SU-DHL-6 (cell line): Measurements from ENCODE around the gene BCL2L14.
"Not testable (repeated sequence)": the region's sequence is repeated elsewhere in the genome, so short reads cannot be mapped to it uniquely, and the experiment has no call there.

ENCODE experiments used
- H2AFZ ChIP-seq: fragments of 200-600 bp; sonication (generic); 2 replicates; pipeline ENCODE4 v1.6.1; 2014; ENCODE audit warnings: low read depth, mild to moderate bottlenecking, moderate library complexity, mixed read lengths, antibody characterized with exemption, low read length; ENCODE audit not compliant: severe bottlenecking
- H3F3A ChIP-seq: fragments of 200-600 bp; shearing (Covaris generic); 2 replicates; pipeline ENCODE4 v1.6.0; 2016; ENCODE audit warnings: antibody characterized with exemption, mild to moderate bottlenecking; ENCODE audit not compliant: insufficient read depth
- H3K27ac ChIP-seq: fragments of 200-600 bp; sonication (generic); 2 replicates; pipeline ENCODE4 v1.5.1; 2016; ENCODE audit warnings: low read depth, mild to moderate bottlenecking, low read length, moderate library complexity, mixed read lengths
- H3K27me3 ChIP-seq: fragments of 200-600 bp; sonication (generic), shearing (Covaris generic); 2 replicates; pipeline ENCODE4 v1.6.0; 2014; ENCODE audit warnings: mild to moderate bottlenecking, low read length
- H3K36me3 ChIP-seq: fragments of 200-600 bp; sonication (generic); 2 replicates; pipeline ENCODE4 v1.6.1; 2014; ENCODE audit warnings: mild to moderate bottlenecking, low read length, mixed read lengths
- H3K4me2 ChIP-seq: fragments of 300-600, 200-600 bp; shearing (Covaris generic), sonication (generic); 2 replicates; pipeline ENCODE4 v1.6.0; 2014; ENCODE audit warnings: low read length, low read depth, mild to moderate bottlenecking; ENCODE audit not compliant: poor library complexity, severe bottlenecking
- H3K4me3 ChIP-seq: fragments of 200-600 bp; sonication (generic); 2 replicates; pipeline ENCODE4 v1.5.1; 2014; ENCODE audit warnings: antibody characterized with exemption, low read length, mild to moderate bottlenecking, mixed read lengths; ENCODE audit not compliant: insufficient read depth, poor library complexity, severe bottlenecking
- H3K79me2 ChIP-seq: fragments of 200-600 bp; sonication (generic); 2 replicates; pipeline ENCODE4 v1.6.1; 2014; ENCODE audit warnings: mild to moderate bottlenecking, low read length, moderate library complexity; ENCODE audit not compliant: insufficient read depth
- H3K9ac ChIP-seq: fragments of 200-600 bp; sonication (generic); 2 replicates; pipeline ENCODE4 v1.7.0; 2014; ENCODE audit warnings: mild to moderate bottlenecking, low read length
- H3K9me2 ChIP-seq: fragments of 200-600 bp; sonication (generic); replicated peaks from 2 replicates; pipeline ENCODE4 v1.6.1; 2014; ENCODE audit warnings: low read length; ENCODE audit not compliant: insufficient read depth
- H3K9me3 ChIP-seq: fragments of 200-600 bp; sonication (generic); 2 replicates; pipeline ENCODE4 v1.6.1; 2014; ENCODE audit warnings: low read length, mixed read lengths; ENCODE audit not compliant: insufficient read depth
- H4K20me1 ChIP-seq: fragments of 200-600 bp; sonication (generic); 2 replicates; pipeline ENCODE4 v1.6.1; 2014; ENCODE audit warnings: low read depth, mild to moderate bottlenecking, antibody characterized with exemption, low read length, moderate library complexity, mixed read lengths
- EZH2phosphoT487 ChIP-seq: fragments of 200-600 bp; sonication (generic), shearing (Covaris generic); conservative IDR thresholded peaks from 2 replicates; pipeline ENCODE4 v1.6.1; 2018; ENCODE audit warnings: mild to moderate bottlenecking, antibody characterized with exemption, low read length, moderate library complexity, mixed read lengths
- TF ChIP-seq, protein P1 (sequence below): fragments of 200-600 bp; sonication (generic); IDR thresholded peaks from one replicate; pipeline ENCODE4 v1.5.1; 2017; ENCODE audit warnings: antibody characterized with exemption, mild to moderate bottlenecking, low read length, moderate library complexity; ENCODE audit not compliant: insufficient read depth, poor library complexity, severe bottlenecking

BCL2L14 gene

DNA sequence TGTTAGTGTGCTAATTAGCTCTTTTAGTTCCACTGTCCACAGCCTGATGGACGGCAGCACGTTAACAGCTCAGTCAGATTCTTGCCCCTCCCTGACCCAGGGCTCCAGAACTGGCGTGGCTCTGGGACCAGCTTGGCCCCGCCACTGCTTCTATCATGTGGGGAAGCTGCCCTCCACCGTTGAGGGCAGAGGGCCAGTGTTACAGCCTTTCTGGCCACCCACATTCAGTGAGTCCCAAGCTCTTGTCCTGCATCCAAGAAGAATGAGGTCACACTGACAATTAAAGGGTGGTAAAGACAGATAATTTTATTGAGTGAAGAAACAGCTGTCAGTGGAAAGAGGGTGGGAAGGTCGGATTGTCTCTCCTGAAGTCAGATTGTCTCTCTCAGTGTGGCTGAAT lies 36.9 kb downstream of the BCL2L14 start:
- H2AFZ ChIP-seq: no peak overlapping the region
- no peaks in the 10 kb centered on the region for H3K9me3 ChIP-seq
- TF ChIP-seq, protein P1, sequence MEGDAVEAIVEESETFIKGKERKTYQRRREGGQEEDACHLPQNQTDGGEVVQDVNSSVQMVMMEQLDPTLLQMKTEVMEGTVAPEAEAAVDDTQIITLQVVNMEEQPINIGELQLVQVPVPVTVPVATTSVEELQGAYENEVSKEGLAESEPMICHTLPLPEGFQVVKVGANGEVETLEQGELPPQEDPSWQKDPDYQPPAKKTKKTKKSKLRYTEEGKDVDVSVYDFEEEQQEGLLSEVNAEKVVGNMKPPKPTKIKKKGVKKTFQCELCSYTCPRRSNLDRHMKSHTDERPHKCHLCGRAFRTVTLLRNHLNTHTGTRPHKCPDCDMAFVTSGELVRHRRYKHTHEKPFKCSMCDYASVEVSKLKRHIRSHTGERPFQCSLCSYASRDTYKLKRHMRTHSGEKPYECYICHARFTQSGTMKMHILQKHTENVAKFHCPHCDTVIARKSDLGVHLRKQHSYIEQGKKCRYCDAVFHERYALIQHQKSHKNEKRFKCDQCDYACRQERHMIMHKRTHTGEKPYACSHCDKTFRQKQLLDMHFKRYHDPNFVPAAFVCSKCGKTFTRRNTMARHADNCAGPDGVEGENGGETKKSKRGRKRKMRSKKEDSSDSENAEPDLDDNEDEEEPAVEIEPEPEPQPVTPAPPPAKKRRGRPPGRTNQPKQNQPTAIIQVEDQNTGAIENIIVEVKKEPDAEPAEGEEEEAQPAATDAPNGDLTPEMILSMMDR: no peak
- TF ChIP-seq EZH2phosphoT487: no peak
- H3K27me3 ChIP-seq: no peaks in the 10 kb centered on the region
- no peaks in the 10 kb centered on the region for H3K9me2 ChIP-seq
- H3K9ac ChIP-seq: no peak overlapping the region
- H3K79me2 ChIP-seq: no peaks in the 10 kb centered on the region
- no peaks in the 10 kb centered on the region for H3F3A ChIP-seq
- H3K4me2 ChIP-seq: no peak overlapping the region
- H4K20me1 ChIP-seq: no peaks in the 10 kb centered on the region
- H3K27ac ChIP-seq: no peak overlapping the region
- no peaks in the 10 kb centered on the region for H3K36me3 ChIP-seq
- no peak overlapping the region for H3K4me3 ChIP-seq

GRCh38 chr12:12108441-12109058 lies 37.8 kb downstream of the BCL2L14 start:
- no peak overlapping the region for H3K4me3 ChIP-seq
- H3K27ac ChIP-seq: no peak overlapping the region
- H3K9me3 ChIP-seq: no peaks in the 10 kb centered on the region
- H3K4me2 ChIP-seq: no peak overlapping the region
- no peaks in the 10 kb centered on the region for H4K20me1 ChIP-seq
- H3K36me3 ChIP-seq: no peaks in the 10 kb centered on the region
- H3K9ac ChIP-seq: no peak overlapping the region
- no peak overlapping the region for H2AFZ ChIP-seq
- H3K27me3 ChIP-seq: no peaks in the 10 kb centered on the region
- H3F3A ChIP-seq: no peaks in the 10 kb centered on the region
- TF ChIP-seq, protein P1: no peak
- TF ChIP-seq EZH2phosphoT487: no peak
- no peaks in the 10 kb centered on the region for H3K79me2 ChIP-seq
- no peaks in the 10 kb centered on the region for H3K9me2 ChIP-seq

GRCh38 chr12:12110923-12111555 lies 40.3 kb downstream of the BCL2L14 start:
- not testable (repeated sequence) for H3K79me2 ChIP-seq, H3K27ac ChIP-seq, H3K9me3 ChIP-seq, H3K27me3 ChIP-seq, H4K20me1 ChIP-seq, H2AFZ ChIP-seq, H3K4me2 ChIP-seq, H3K4me3 ChIP-seq, H3F3A ChIP-seq, H3K9me2 ChIP-seq, H3K36me3 ChIP-seq, H3K9ac ChIP-seq

DNA sequence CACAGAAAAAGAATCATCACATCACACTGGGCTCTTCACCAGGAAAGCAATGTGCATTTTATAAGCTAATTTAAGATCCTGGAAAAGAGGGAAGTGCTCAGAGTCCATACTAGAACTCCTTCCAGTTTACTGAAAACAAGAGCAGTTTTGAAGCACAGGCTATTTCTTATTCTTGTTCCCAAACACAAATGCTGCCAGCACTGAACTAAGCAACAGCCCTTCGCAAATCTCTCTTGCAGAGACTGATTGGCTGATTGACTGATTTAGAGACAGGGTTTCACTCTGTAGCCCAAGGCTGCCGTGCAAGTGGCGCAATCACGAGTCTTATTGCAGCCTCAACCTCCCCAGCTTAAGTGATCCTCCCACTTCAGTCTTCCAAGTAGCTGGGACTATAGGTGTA lies 44.8 kb downstream of the BCL2L14 start:
- Histone ChIP-seq H3K27me3 (no peaks in the 10 kb centered on the region), H4K20me1 (no peaks in the 10 kb centered on the region), H3K27ac (no peak overlapping the region), H3K9ac (no peak overlapping the region), H2AFZ (no peak overlapping the region), H3K36me3 (no peaks in the 10 kb centered on the region), H3F3A (no peaks in the 10 kb centered on the region), H3K79me2 (no peaks in the 10 kb centered on the region), H3K4me3 (no peak overlapping the region), H3K9me3 (no peaks in the 10 kb centered on the region), H3K4me2 (no peak overlapping the region), H3K9me2 (no peaks in the 10 kb centered on the region)
- TF ChIP-seq EZH2phosphoT487: no peak
- TF ChIP-seq, protein P1: no peak
